CD4-positive, alpha-beta T cell treated with Interferon gamma for 1 hour (primary cell): ENCODE data around the gene FAM234A.
"Not testable (repeated sequence)": the region's sequence is repeated elsewhere in the genome, so short reads cannot be mapped to it uniquely, and the experiment has no call there.

Experiments used
- DNase-seq: peaks from one replicate; pipeline ENCODE4 v3.0.0-alpha.2; 2020

FAM234A gene

DNA sequence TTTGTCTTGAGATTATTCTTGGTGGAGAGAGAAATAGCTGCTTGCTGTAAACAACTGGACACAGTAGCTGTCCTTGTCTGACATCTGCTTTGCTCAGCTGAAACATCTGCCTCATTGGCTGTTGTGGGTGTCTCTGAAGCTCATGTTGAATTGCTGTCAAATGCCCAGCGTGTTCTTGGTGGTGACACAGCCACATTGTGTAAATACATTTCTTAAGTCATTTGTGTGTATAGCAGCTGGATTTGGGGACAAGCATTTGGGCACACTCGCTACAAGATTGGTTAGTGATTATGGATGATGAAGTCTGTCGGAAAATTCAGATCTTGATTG lies 5.3 kb downstream of the FAM234A start:
- no peak for DNase-seq

- DNase-seq, result no peak
Observed at GRCh38 chr16:240559-240958, 5.9 kb downstream of the FAM234A start.

DNA sequence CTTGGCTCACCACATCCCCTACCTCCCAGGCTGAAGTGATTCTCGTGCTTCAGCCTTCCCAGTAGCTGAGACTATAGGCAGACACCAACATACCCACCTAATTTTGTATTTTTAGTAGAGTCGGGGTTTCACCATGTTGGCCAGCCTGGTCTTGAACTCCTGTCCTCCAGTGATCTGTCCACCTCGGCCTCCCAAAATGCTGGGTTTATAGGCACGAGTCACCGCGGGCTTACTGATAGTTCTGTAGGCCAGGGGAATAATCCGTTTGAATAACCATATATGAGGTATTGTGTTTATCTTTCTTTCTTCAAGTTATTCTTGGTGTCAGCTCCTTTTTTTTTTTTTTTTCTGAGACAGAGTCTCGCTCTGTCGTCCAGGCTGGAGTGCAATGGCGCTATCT lies 7.7 kb downstream of the FAM234A start:
- DNase-seq, result no peak

- DNase-seq, result no peak
Observed at GRCh38 chr16:243348-243747, 8.7 kb downstream of the FAM234A start.

- no peak for DNase-seq
Observed at GRCh38 chr16:245105-245504, 10.5 kb downstream of the FAM234A start.

GRCh38 chr16:247027-247426 lies 12.4 kb downstream of the FAM234A start:
- no peak for DNase-seq

DNA sequence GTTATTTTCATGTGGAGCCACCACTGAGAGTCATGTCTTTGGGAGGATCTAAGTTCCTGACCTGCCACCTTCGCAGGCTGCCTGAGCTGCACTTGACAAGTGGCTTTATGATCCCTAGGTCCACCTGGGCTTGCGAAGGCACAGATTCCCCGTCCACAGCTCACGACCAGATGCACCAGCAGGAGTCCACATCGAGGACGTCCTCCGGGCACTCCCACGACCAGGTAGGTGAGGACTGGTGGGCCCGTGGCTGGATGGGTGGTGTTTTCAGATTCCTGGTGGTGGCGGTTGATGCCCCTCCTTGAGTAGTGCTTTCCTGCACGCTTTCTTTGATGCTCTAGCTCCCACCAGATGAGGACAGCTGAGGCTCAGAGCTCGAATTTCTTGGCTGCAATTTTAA lies 14.8 kb downstream of the FAM234A start:
- no peak for DNase-seq

DNA sequence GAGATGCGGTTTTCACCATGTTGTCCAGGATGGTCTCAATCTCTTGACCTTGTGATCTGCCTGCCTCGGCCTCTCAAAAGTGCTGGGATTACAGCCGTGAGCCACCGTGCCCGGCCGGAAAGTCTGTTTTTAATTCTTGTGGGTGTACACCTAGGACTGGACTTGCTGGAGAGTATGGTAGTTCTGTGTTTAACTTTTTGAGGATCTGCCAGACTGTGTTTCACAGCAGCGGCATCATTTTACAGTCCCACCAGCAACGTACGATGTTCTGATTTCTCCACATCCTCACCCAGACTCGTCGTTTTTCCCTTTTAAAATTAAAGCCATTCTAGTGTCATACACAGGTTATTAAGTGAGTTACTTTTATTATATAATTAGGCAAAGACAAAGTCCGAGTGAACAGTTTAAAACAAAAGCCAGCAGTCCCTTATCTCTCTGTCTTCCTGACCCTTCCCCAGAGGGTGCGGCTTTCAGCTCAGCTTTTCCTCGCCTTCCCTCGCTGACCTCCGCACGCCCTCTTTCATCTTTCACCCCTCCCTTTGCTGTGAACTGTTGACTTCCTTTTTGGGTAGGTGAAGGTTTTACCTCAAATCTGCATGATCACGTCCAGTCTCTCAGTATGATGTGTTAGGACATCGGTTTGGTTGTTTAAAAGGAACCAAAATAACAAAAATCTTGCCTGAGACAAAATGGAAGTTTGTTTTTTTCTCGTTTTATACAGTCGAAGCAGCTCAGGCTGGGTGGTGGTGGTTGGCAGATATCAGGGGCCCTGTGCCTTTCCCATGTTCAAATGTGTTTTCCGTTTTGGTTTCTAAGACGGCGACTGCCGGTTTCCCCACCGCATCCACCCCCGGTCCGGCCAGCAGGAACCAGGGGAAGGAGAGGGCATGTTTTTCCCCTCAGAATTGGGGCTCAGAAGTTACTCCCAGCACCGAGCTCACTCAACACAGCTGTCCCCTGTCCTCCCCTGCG lies 18.0 kb downstream of the FAM234A start:
- DNase-seq, result no peak

GRCh38 chr16:253833-254232 lies 19.2 kb downstream of the FAM234A start:
- no peak for DNase-seq

DNA sequence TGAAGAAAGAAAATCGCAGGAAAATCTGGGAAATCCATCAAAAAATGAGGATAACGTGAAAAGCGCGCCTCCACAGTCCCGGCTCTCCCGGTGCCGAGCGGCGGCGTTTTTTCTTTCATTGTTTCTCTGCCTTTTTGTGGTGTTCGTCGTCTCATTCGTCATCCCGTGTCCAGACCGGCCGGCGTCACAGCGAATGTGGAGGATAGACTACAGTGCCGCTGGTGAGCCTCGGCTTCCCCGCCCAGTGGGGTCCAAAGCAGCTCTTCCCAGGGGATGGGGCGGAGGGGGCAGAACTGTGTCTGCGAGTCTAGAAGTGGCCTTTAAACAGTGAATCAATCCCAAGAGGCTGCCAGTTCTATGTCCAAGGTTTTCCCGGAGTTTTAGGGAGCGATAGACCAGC lies 19.8 kb downstream of the FAM234A start:
- no peak for DNase-seq

GRCh38 chr16:255183-255582 lies 20.6 kb downstream of the FAM234A start:
- no peak for DNase-seq

DNA sequence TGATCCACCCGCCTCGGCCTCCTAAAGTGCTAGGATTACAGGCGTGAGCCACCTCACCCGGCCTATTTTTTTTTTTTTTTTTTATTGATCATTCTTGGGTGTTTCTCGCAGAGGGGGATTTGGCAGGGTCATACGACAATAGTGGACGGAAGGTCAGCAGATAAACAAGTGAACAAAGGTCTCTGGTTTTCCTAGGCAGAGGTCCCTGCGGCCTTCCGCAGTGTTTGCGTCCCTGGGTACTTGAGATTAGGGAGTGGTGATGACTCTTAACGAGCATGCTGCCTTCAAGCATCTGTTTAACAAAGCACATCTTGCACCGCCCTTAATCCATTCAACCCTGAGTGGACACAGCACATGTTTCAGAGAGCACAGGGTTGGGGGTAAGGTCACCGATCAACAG lies 23.5 kb downstream of the FAM234A start:
- DNase-seq, result not testable (repeated sequence)

DNA sequence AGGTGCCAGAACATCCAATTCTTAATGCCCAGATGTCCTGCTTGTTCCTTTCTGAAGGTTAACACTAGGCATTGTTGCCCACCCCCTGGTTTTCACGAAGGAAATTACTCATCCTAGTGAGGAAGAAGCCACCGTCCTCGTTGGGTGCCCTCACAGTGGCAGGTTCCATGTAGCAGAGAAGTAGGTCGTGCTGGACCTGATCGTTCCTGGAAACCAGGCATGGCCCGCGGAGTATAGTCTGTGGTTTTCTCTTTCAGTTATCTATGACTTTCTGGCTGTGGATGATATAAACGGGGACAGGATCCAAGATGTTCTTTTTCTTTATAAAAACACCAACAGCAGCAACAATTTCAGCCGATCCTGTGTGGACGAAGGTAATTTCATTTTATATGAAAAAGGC lies 24.6 kb downstream of the FAM234A start:
- no peak for DNase-seq

- no peak for DNase-seq
Observed at GRCh38 chr16:259814-260253, 25.2 kb downstream of the FAM234A start.

DNA sequence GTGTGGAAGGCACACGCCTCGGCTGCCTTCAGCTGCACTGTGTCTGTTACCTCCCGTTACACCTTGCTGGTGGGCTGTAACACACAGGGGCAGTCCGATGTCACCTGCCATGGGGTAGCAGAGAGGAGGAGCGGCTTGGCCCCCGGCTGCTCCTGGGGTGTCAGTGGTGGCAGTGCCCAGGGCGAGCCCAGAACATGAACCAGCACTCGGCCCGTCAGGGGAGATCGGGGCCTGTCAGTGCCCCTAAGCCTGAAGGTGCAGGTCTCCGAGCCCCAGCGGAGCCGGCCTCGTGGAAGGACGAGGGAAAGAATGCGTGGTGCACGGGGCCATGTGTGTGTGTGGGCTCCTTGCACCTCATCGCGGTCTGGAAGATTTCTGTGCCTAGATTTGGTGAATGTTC lies 25.7 kb downstream of the FAM234A start:
- no peak for DNase-seq

DNA sequence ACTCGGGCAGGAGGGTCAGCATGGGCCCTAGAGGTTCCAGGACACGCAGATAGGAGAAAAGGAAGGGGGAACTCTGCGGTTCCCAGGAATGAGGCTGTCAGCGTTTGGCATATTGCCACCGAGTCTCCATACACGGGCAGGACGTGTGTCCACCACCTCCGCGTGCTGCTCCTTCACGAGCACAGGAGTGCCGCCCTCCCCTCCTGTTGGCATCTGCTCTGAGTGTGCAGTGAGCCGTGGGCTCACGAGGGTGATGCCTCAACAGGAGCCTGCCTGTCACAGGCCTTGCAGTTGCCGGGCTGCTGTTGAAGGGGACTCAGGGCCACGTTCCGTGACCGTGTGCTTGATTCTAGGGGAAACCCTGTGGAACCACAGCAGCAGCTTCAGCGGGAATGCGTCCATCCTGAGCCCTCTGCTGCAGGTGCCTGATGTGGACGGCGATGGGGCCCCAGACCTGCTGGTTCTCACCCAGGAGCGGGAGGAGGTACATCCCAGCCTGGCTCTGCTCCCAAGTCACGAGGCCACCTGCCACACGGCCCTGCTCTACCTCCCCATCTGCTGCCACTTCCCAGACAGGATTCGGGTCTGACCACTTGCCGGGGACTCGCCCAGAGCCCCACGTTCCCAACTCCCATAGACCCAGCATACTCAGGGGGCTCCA lies 26.5 kb downstream of the FAM234A start:
- no peak for DNase-seq

- no peak for DNase-seq
Observed at GRCh38 chr16:262121-262745, 27.6 kb downstream of the FAM234A start.

DNA sequence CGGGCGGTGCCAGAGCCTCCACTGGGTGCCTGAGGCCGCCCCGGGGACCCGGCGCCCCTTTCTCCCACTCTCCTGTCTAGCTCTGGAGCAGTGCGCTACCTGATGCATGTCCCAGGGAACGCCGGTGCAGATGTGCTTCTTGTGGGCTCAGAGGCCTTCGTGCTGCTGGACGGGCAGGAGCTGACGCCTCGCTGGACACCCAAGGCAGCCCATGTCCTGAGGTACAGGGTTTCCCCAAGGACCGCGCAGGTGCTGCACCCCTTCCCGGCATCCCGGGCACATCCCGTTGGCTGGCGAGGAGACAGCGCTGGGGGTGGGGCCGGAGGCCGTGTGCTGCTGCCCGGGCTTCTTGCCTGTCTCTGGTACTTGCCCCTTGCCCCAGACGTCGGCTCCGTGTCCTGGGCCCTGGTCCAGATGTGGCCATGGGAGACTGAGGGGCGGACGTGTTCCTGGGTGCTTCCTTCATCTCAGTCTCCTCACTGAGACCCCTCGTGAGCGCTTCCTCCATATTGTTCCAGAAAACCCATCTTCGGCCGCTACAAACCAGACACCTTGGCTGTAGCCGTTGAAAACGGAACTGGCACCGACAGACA lies 28.7 kb downstream of the FAM234A start:
- DNase-seq, result no peak

- DNase-seq, result no peak
Observed at GRCh38 chr16:263944-264343, 29.3 kb downstream of the FAM234A start.

- no peak for DNase-seq
Observed at GRCh38 chr16:264440-264951, 29.9 kb downstream of the FAM234A start.

DNA sequence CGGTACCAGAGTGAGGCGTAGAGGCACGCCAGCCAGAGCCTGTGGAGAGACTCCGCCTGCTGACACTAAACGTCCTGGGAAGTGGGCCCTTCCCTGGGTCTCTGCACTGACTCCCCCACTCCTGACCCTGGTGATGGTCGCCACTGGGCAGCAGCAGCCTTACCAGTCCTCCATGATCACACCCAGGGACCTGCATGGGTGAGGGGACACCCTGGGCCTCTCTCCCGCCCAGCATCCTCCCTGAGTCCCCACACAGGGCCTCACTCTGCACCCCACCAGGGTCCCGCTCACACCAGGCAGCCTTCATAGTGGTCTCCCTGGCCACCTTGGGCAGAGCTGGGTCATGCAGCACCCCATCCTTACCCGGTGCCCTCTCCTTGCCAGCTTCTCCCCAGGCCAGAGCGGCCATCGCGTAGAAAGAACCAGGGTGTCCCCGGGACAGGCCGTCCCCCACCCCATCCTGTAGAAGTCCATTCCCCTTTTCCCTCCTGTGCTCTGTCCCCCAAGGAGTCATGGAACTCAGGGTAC lies 30.4 kb downstream of the FAM234A start:
- no peak for DNase-seq

DNA sequence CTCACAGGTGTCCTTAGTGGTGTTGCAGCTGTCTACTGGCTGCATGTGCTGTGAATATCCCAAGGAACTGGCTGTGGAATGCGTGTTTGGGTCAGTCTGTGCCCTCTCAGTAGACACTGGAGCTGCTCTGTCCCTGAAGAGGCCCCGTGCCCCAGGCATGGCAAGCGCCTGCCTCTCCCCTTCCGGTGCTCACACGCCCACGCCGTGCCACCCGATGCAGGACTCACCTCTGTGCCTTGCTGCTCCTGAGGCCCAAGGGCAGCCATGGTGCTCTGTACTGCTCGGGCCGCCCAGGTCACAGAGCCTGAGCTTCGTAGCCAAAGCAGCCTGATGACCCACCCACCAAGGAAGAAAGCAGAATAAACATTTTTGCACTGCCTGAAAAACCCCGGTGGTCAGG lies 31.1 kb downstream of the FAM234A start:
- no peak for DNase-seq
